Activated gamma-delta T cell (primary cell): ENCODE measurements around the gene PCK1.
"Not testable (repeated sequence)": the region's sequence is repeated elsewhere in the genome, so short reads cannot be mapped to it uniquely, and the experiment has no call there.

Experiments used
- DNase-seq: peaks from one replicate; lab custom pipeline; 2025; lab: John Stamatoyannopoulos, UW
- total RNA-seq, 2 donors: gene quantifications; one replicate each; lab custom pipeline; 2026; lab: John Stamatoyannopoulos, UW

PCK1 gene
- 0 reads per million in 2 donors for total RNA-seq

GRCh38 chr20:57560554-57561355 lies at the start of gene PCK1:
Gene PCK1 (plus strand): TSS chr20:57561110. CDS start chr20:57561412, 302 bp downstream.
- no peak for DNase-seq

DNA sequence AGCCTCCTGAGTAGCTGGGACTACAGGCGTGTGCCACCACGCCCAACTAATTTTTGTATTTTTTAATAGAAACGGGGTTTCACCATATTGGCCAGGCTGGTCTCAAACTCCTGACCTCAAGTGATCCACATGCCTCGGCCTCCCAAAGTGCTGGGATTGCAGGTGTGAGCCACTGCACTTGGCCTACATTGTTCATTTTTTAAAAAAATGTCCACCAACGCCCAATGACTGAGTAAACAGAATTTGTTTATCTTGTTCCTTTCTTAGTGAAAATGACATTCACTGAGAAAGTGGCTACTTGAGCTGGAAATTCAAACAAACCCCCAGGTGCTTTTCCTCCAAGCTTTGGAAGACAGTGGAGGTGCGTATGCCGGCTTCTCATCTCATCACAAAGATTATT lies 49.2 kb upstream of the PCK1 start:
- not testable (repeated sequence) for DNase-seq

GRCh38 chr20:57512432-57512831 lies 48.5 kb upstream of the PCK1 start:
- no peak for DNase-seq

GRCh38 chr20:57513199-57513598 lies 47.7 kb upstream of the PCK1 start:
- DNase-seq, result no peak

- no peak for DNase-seq
Observed at GRCh38 chr20:57514273-57514751, 46.6 kb upstream of the PCK1 start.

DNA sequence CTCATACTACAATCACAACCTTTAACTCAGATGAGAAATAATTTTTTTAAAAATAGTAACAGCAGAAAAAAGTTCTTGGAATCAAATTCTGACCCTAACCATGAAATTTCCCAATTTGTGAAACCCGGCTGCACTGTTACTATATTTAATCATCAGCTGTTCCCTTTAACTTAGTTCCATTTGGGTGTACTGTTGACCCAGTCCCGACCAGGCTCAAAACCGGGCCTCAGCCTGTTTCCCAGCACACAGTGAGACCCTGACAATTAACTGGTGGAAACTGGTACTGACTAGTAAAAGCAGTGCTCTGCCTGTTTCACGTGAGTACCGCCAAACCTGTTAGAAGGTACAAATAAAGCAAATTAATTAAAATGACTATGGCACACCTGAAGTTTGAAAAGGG lies 43.0 kb upstream of the PCK1 start:
- no peak for DNase-seq

GRCh38 chr20:57522380-57523140 lies 38.4 kb upstream of the PCK1 start:
- DNase-seq, result no peak

DNA sequence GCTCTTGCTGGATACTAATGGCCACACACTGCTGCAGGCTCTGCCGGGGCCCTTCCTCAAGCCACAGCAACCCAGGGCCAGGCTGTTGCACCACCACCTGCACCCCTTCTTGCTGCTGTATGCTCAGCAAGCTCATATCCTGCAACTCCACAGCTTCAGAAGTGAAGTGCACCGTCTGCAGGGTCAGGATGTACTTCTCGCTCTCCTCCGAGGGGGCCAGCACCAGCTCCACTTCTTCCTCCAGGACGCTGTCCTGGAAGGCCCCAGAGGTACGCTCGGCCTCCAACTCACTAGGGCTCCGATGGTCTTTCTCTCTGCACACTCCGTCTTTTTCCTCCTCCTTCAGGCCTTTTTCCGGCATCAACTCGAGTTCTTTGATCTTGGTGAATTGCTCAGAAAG lies 37.1 kb upstream of the PCK1 start:
- DNase-seq, result no peak

DNA sequence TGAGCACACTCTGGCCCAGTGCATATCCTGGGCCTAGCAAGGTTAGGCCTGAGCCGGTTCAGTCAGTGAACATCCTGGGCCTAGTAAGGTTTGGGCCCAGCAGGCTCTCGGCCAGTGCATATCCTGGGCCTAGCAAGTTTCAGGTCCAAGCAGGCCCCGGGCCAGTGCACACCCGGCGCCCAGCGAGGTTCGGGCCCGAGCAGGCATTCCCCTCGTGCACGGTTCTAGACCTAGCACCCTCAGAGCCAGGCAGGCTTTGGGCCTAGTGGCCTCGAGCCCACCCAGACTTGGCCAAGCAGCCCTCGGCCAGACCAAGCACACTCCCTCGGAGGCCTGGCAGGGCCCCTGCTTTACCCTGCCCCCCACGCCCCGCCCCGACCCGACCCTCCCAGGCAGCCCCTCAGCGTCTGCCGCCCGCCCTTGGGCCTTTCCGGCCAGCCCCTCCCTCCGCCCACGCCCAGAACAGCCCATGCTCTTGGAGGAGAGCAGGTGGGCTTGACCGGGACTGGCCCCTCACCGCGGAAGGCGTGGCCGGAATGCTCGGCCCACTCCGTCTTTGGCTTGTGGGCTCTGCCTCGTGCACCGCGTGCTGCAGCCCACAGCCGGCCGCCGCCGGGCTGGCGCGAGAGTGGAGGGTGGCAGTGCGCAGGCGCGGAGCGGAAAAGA lies 36.3 kb upstream of the PCK1 start, which contains the start of gene CTCFL:
CTCFL (minus strand) TSS at position 630 of the 666 bp plus-strand sequence. CDS start 935 bp downstream, outside the sequence.
- DNase-seq, result no peak

DNA sequence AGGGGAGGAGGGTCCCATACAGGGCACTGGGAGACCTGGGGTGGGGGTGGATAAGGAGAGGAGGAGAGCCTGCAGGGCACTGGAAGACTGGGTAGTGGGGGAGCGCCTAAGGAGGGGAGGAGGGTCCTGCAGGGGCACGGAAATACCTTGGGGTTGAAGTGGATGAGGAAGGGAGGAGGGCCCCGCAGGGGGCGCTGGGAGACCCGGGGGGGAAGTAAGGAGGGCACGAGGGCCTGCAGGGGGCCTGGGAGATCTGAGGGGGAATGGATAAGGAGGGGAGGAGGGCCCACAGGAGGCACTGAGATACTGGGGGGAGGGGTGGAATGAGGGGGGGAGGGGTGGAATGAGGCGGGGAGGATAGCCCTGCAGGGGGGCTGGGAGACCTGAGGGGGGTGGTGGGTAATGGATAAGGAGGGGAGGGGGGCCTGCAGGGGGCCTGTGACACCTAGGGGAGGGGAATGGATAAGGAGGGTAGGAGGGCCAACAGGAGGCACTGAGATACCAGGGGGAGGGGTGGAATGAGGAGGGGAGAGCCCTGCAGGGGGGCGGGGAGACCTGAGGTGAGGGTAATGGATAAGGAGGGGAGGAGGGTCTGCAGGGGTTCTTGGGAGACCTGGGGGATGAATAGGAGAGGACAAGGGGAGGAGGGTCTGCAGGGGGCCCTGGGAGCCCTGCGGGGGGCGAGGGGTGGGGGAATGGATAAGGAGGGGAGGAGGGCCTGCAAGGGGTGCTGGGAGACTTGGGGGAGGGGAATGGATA lies 35.4 kb upstream of the PCK1 start:
- no peak for DNase-seq

DNA sequence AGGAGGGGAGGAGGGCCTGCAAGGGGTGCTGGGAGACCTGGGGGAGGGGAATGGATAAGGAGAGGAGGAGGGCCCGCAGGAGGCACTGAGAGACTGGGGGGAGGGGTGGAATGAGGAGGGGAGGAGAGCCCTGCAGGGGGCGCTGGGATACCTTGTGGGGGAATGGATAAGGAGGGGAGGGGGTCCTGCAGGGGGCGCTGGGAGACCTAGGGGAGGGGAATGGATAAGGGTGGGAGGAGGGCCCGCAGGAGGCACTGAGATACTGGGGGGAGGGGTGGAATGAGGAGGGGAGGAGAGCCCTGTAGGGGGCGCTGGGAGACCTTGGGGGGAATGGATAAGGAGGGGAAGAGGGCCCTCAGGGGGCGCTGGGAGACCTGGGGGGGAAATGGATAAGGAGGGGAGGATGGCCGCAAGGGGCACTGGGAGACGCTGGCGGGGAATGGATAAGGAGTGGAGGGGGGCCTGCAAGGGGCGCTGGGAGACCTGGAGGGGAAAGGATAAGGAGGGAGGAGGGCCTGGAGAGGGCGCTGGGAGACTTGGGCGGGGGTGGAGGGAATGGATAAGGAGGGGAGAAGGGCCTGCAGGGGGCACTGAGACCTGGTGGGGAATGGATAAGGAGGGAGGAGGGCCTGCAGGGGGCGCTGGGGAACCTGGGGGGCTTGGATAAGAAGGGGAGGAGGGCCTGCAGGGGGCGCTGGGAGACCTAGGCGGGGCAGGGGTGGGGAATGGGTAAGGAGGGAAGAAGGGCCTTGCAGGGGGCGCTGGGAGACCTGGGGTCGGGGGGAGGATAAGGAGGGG lies 34.6 kb upstream of the PCK1 start:
- no peak for DNase-seq

DNA sequence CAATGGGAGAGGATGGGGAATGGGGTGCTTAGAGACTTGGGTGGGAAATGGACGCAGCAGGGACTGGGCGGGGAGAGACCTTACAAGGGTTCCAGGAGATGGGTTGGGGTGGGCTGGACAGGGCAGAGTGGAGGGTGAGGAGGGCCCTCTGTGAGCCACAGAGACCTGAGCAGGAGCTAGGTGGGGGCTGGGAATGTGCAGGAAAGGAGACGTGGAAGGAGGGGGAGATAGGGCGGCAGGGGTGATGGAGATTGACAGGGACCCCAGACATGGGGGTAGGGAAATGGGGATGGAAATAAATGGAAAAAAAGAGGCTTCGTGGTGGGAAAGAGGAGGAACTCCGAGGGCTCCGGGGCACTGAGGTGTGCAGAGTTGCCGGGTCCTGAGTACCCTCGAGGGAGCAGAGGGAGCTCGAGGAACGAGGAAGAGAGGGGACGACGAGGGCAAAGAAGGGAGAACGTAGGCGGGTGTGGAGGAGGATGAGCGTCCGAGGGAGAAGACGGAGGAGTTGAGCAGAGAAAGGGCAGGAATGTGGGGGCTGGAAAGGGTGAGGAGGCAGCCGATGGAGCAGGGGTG lies 33.9 kb upstream of the PCK1 start:
- DNase-seq, result no peak

GRCh38 chr20:57527728-57528127 lies 33.2 kb upstream of the PCK1 start:
- DNase-seq, result no peak

DNA sequence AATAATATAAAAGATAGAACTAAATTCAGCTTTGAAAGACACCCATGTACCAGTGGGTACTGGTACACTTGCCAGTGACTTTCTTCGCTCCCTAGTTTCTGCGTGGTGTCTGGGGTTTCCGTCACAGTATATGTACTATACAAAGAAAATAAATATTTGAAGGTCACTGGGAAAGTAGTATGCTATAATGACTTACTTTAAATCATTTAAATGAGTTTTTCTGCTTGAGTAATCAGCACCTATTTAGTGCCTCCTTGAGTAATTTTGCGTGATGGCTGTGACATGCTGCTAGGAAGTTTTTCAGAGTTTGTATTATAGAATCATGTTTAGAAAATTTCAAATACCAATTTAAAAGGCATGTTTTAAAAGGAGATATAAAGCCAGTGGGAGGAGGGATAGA lies 32.8 kb upstream of the PCK1 start:
- no peak for DNase-seq

- no peak for DNase-seq
Observed at GRCh38 chr20:57529160-57529585, 31.7 kb upstream of the PCK1 start.

DNA sequence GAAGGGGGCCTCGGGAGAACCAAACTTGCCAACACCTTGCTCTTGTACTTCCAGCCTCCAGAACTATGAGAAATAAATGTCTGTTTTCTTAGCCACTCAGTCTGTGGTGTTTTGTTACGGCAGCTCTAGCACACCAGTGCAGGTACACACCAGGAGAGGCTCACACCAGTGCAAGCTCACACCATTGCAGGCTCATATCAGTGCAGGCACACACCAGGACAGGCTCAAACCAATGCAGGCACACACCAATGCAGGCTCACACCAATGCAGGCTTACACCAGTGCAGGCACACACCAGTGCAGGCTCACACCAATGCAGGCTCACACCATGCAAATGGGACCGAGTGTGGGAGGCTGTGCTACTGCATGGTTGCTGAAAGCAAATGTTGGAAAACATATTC lies 31.1 kb upstream of the PCK1 start:
- no peak for DNase-seq

DNA sequence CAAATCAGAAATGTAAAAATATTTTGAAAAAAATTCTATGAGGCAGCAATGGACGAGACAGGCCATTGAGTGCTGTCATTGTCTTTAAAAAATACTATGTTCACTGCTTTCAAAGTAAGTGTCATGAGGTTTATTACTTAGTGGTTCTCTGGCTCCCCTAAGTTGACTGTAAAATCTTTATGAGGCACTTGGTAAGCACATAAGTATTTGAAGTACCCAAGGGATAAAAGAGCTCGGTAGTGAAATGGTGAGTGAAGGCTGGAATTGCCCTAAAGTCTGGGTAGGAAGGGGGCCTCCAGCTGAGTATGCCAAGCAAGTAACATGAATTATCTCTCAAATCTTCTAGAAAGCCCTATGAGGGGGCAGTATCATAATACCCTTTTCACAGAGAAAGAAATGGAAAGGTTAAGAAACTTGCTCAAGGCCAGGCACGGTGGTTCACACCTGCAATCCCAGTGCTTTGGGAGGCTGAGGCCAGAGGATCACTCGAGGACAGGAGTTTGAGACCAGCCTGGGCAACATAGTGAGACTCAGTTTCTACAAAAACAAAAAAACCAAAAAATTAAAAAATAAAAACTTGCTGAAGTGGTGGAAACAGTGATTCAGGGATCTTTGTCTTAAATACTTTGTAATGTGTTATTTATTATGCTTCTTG lies 30.5 kb upstream of the PCK1 start:
- no peak for DNase-seq

DNA sequence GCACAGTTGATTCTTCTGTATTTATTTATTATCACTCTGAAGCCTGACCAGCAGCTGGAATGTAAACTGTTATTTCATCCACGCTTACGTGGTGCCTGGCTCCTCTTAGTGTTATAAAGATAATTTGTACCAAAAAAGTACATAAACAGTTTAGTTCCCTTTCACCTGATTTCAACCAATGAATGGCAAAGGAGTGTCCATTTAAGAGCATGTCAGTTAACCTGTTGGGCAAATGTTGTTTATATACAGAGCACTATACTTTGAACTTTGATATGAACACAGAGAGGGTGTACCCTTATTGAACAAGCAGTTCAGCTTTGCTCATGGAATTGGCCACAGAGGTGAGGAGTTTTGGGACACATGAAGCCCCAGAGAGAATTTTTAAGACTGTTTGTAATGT lies 28.8 kb upstream of the PCK1 start:
- no peak for DNase-seq

DNA sequence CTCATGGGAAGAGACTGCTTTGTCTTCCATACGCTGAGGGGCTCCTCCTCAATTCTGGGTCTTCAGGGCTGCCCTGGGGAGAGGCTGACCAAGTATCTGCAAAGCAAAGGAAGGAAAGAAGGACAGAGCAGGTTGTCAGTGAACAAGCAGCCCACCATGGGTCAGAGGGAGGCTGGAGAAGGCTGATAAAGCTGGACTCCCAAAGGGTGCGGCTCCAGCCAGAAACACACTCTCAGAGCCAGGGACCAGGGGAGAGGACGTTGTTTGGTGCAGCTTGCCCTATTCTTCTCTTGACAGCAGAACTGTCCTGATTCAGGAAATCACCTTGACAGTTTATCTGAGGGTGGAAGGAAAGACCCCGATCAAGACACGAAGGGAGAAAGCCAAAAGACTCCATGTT lies 25.6 kb upstream of the PCK1 start:
- no peak for DNase-seq
